Stimulated activated CD4-positive, alpha-beta T cell treated with anti-CD3 and anti-CD28 coated beads, Interleukin-4, amount 100 ng/mL, for 4 hours (primary cell): ENCODE measurements around the gene TXLNG.

ENCODE experiments used
- DNase-seq, 2 experiments: peaks; one replicate each; pipeline ENCODE4 v3.0.0-alpha.2; 2020

The TXLNG gene

GRCh38 chrX:16874458-16875095 lies 88.3 kb downstream of the TXLNG start:
- no peak for DNase-seq

GRCh38 chrX:16876696-16877095 lies 90.4 kb downstream of the TXLNG start:
- no peak for DNase-seq

GRCh38 chrX:16882169-16882568 lies 95.9 kb downstream of the TXLNG start:
- no peak for DNase-seq

GRCh38 chrX:16882702-16883486 lies 96.6 kb downstream of the TXLNG start:
- DNase-seq, result peak; percentile 54 to 56

- DNase-seq, result no peak
Observed at GRCh38 chrX:16883487-16883804, 97.2 kb downstream of the TXLNG start.

- DNase-seq, result no peak
Observed at GRCh38 chrX:16885628-16886027, 99.4 kb downstream of the TXLNG start.

- peak in 1 of 2 experiments; percentile 40 for DNase-seq
Observed at GRCh38 chrX:16892504-16893362, 106.5 kb downstream of the TXLNG start.
